Activated CD4-positive, alpha-beta T cell treated with anti-CD3 and anti-CD28 coated beads, Interleukin-2, amount 50 U/mL, for 24 hours (primary cell): ENCODE results near the gene TEPSIN.
A peak's percentile ranks its signal among the peaks of the same experiment; 100 is the strongest.

Experiments
- DNase-seq, 2 donors: peaks; one replicate each; pipeline ENCODE4 v3.0.0-alpha.2; 2020; ENCODE audit warnings: low read depth in 1 of 2, low spot score in 1 of 2

Gene TEPSIN

DNA sequence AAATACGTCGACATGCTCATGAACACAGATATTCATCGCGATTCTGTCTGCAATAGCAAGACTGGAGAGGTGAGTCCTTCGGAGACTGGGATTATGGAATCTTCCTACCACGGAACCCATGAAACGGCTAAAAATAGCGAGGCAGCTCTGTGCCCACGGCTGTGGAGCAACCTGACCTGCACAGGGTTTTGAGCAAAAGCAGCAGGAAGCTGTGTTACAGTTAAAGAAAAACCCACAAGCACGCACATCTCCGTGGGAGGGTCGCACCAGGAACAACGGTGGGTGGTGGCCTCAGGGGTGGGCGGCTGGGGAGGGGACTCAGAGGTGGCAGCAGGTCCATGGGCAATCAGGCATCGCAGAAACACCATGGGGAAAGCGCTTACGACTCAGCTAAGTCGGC, 31.4 kb upstream of the TEPSIN start:
- no peak for DNase-seq

DNA sequence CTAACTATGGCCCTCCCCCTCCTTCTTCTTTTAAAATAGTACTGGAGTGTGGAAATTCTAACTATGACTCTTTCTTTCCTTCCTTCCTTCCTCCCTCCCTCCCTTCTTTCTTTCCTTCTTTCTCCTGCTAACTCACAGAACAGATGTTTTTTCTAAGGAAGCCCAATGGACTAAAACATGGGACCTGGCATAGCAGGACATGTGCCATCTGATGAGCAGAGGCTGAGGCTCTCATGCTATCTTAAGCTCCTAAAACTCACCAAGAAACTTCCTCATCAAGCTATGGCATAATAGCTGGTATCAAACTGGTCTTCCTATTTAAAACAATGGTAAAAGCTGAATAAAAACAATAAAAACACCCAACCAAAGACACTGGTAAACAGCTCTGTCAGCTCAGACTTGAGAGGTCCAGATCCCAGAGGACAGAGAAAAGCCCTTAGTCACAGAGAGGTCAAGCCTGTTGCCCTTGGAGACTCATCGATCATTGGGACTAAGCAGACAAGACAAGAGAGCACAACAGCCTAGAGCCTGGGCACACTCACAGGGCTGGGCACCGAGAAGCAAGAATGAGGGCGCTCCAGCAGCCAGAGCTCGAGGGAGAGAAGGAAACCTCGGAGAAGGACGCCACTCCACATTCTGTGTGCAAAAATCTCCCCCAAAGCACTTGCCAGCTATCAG, 28.7 kb upstream of the TEPSIN start:
- no peak for DNase-seq

DNA sequence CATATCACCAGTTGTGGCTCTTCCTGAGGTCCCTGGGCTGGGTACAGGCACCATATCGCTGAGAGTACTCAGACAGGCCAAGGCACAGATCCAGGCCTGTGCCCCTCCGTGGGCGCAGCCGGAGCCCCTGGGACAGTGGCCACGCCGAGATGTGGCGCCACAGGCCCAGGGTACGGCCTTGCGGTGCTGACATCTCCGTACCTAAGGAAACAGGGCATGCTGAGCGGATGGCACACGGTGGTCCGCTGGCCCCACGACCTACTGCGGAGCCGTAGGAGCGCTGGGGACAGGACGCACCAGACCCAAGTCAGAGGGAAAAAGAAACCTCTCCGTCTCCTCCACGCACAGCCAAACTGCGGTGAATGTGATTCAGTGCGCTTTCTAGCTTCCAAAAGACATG, 26.7 kb upstream of the TEPSIN start:
- DNase-seq, result no peak

DNA sequence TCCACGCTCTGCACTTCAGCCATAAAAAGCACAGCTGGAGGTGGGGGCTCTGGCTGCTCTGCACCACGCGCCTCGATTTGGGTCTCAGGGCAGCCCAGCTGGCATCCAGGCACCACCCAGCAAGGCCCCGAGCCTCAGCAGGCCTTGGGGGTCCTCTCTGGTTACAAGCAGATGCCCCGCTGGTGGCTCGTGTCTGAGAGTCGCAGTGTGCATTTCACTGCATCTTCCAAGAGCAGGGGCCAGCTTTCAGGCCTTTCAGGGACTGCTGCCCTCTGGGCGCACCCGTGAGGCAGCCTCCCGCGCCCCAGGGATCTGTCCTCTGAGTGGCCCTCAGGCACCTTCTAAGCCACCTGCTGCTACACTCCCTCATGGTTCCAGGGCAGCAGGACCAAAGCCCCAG, 25.8 kb upstream of the TEPSIN start:
- no peak for DNase-seq

DNA sequence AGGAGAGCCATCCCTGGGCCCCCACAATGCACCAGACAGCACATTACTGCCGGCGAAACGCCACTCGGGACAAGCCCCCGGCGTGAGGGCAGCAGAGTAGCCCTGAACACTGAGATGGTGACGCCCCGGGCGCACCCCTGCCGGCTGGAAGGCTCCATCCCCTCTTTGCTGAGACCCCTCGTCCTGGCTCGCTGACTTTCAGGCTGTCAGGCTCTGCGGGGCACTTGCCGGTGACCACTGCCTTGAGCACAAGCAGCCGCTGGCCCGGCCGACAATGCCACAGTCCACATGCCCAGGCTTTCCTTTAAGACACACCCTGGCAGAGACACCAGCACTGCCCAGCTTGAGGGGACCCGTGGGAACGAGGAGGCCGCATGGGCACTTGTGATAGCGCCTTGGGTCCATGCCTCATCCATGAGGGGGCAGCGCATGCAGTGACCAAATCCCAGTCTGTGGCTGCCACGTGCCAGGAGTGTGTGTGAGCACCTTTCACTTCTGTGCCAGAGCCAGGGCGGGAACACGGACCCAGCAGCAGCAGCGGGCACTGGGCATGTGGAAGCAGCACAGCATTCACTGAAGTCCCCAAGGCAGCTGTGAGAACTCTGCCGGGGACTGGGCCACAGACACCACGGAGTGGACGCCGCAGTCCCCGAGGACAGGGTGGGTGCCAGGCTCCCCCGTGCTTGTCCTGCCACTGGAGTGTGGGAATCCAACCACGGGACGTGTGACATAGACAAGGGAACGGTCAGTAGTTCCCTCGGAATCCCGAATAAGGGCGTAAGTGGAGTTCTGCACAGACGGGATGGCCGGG, 24.7 kb upstream of the TEPSIN start:
- no peak for DNase-seq

DNA sequence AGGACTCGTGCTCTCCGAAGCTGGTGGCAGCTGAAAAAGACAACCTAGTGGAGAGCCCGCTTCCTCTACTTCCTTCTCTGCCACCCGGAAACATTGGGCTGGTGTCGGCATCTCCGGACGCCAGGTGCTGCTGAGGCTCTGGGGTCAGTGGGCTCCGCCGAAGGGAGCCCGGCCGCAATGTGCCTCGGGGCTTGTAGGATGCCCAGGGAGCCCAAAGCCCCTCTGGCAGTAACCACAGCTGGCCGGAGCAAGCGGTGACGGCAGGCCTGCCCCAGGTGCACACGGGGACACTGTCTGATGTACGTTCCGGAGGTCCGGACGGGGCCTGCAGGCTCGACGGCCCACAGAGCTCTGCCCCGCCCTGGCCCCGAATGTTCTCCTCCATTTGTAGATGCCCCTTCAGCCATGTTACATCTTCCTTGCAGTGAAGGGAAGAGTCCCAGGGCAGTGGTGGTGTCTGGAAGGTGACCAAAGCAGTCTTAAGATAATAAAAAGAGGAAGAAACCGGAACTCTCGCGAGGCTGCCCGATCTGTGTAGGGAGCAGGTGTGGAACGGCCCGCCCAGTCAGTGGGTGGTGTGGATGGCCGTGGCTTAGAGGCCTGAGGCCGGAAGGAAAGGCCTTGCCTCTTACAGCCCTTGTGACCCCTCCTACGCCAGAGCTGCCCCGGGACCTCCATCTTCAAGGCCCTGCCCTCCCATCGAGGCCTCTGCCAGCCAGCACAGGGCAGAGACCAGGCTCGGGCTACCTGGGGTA, 22.9 kb upstream of the TEPSIN start:
- DNase-seq, result no peak

DNA sequence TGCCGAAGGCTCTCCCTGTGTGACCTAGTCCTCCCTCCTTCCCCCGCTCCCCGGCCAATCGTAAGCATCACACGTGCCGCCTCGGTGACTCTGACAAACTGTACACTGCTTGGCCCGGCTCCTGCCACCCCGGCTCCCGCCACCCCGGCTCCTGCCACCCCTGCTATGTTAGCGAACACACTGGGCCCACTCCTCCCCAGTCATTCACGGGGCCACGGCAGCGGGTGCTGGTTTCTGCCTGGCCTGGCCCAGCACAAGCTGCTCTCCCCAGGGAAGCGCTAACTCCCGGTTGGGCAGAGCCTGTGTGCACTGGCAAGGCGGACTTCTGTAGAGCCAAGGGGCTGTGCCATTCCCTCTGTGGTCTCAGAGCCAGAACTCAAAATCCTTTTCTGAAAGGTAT, 22.2 kb upstream of the TEPSIN start:
- no peak for DNase-seq

DNA sequence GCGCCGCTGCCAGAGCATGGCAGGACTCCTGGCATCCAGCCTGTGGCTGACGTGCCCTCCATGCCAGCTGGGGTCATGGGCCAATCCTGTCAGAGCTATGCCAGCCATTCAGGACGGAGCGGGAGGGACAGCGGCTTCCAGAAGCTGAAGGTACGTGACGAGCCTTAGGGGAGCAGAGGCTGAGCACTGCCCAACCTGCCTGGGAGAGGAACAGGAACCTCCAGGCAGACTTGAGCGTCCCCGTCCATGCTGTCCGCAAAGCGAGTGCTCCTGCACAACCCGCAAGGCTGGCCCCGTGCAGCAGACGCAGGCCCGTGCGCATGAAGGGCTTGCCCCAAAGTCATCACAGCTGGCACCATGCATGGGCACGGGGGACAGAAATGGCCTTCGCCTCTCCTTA, 21.8 kb upstream of the TEPSIN start:
- no peak for DNase-seq

DNA sequence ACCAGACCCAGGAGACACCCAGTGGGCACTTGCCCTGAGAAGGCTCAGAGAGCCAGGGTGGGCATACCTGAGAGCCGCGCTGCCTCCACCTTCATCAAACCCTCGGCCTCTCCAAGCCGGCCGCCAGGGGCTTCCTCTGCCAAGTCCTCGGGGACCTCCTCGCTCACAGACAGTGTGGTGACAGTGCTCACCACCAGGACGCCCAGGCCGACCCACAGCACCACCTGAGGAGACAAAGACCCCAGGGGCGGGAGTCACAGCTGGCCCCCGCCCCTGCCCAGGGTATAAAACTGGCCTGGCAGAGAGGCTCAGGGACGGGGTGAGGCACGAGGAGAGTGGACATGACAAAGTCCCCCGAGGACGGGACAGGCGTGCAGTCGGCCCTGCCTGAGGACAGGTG, 21.3 kb upstream of the TEPSIN start:
- no peak for DNase-seq

DNA sequence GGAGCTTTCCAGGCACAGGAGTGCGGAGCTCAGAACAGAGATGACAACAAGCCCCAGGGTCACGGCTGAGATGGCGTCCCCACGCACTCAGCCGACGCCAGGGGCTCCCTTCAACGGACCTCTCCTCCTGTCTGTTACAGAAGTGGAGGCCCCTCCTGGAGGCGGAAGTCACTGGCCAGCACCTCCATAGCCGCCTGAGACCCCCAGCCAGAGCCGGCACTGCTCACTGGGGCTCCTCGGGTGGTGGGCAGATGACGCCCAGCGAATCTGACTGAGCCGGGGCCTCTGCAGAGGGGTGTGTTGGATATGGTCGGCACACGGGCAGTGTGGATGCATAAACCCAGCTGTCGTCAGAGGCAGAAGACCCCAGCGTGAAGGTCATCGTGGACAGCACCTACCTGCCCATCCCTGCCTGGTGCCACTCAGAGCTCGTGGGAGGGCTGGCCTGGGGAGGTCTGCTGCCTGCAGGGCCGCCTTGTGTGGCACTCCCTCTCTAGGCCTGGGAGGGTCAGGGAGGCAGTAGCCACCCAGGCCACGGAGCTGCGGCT, 20.3 kb upstream of the TEPSIN start:
- no peak for DNase-seq

DNA sequence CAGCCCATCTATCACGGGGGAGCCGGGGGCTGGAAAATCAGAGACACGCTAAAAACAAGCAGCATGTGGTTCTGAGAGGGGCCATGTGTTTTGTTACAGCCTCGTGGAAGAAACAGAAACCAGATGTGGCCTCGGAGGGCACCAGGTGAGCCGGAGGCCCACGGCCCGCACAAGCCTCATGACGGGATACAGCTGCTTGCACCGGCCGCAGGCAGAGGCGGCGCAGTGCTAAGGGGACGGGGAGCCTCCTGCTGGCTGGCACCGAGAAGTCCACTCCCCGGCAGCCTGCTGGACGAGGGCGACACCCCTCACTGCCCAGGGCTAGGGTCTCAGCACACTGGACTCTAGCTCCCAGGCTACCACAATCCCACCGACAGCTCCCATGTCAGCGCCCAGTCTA, 19.4 kb upstream of the TEPSIN start:
- no peak for DNase-seq

DNA sequence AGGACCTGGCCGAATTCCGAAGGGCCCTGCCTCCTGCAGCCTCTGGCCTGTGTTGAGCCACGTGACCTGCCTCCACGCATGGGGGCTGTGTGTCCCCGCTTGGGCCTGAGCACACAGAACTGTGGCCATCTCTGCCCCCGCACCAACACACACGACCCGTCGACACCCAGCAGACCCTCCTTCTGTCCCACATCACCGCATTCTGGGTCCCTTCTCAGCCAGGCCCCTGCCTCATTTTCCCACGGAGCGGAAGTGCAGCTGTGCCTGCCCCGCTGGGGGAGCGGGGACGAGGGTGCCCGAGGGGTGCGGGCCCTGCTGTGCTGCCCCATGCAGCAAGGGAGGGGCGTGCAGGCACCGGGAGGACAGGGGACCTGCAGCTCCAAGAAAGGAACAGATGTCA, 18.7 kb upstream of the TEPSIN start:
- DNase-seq, result no peak

DNA sequence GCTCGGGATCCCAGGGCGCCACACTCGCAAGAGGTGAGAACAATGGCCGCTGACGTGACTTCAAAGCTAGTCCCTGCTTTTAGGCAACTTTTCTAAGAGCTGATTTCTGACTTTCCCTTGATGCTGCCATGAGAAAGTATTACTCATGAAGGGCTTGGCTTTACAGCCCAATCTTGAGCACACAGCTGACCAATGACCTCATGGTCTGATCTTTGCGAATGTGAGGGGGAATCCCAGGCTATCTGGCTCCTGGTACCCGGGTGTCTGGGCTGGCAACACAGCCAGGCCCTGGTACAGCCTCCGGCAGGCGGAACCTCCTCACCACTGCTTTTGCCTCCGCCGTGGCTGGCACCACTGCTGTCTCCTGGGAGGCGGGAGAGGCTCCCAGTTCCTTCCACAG, 17.8 kb upstream of the TEPSIN start:
- no peak for DNase-seq

DNA sequence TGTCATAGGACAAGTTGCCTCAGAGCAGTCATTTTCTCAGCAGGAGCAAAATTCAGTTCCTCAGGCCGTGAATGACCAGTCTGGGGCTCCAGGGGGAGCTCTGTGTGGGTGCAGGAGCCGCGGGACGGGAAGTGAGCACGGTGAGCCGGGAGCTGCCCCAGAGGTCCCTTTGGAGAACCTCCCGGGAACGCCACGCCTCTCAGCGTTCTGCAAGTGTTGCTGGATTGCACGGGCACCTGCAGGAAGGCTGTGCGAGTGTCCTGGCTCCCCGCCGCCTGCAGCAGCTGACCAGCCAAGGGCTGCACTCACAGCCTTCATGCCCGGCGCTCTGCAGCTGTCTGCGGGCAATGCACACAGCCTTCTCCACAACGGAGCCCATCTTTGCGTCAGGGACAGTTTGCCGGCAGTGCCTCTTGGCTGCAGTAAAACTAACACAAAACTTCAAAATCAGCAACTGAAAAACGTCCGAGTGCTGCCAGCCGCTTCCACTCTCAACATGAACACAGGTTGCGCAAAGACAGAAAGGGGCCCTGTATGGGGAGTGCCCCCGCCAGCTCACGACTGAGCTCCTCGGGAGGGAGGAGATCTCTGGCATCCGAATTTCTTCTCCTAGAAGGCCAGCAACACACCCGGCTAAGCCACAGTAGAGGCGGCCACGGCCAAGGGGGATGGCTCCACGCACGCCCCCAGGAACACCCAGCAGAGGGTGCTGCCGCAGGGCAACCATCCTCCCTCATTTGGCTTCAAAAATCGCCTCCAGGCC, 16.3 kb upstream of the TEPSIN start:
- no peak for DNase-seq

DNA sequence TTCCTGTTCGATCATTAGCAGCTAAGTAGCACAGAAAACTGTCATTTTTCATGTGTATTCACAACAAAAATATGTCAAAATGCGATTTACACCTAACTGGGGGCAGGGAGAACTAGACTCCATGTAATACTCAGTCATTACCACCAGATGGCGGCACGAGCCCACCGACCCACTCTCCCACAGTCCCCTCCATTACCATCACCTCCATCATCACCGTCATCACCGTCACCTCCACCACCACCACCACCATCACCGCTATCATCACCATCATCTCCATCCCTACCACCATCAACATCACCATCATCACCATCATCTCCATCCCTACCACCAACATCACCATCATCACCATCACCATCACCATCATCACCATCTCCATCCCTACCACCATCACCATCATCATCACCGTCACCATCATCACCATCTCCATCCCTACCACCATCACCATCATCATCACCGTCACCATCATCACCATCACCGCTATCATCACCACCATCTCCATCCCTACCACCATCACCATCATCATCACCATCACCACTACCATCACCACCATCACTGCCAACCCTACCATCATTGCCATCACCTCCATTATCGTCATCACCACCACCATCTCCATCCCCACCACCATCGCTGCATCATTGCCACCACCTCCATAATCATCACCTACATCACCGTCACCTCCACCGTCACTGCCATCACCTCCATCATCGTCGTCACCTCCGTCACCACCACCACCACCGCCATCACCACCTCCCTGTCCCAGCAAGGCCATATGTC, 14.7 kb upstream of the TEPSIN start:
- peak; percentile 40 to 42 for DNase-seq

DNA sequence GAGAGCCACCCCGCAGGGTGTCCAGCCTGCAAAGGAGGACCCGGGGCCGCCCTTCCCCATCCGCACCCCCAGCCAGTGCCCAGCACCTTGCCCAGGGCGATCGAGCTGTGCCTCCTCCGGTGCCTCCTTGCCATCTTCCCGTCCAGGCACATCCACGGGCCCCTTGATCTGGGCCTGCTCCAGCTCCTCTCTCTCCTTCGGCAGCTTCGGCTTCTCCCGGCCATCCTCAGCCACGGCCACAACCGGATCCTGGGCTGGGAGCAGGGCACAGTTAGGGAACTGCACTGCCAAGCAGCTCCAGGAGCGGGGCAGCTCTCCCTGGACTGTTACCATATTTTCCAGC, 14.1 kb upstream of the TEPSIN start:
- DNase-seq, result no peak

DNA sequence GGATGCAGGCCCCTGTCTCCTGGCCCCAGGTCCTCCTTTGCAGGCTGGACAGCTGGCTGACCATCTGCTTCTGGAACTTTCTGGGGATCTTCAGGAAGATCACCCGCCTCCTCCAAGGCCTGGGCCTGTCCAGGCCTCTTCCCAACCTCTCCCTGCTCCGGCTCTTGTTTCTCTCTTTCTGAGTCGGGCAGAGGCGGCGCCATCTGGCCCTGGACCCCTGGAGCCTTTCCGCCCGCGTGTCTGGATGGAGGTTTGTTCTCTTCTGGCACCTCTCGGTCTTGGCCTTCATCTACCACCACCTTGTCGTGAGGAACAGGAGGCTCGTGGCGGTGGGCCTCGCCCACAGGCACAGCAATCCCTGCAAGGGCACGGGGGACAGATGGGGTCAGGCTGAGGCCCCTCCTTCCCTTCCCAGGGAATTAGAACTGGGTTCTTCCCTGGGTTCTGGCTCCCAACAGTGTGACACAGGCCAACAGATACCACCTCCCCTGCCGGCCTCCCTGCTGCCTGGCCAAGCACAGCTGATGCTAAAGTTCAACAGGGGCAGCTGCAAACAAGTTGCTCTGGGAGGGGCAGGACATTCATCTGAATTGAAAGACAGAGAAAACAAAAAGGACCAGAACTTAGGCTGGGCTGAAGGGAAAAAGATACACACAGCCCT, 13.6 kb upstream of the TEPSIN start:
- DNase-seq, result no peak

DNA sequence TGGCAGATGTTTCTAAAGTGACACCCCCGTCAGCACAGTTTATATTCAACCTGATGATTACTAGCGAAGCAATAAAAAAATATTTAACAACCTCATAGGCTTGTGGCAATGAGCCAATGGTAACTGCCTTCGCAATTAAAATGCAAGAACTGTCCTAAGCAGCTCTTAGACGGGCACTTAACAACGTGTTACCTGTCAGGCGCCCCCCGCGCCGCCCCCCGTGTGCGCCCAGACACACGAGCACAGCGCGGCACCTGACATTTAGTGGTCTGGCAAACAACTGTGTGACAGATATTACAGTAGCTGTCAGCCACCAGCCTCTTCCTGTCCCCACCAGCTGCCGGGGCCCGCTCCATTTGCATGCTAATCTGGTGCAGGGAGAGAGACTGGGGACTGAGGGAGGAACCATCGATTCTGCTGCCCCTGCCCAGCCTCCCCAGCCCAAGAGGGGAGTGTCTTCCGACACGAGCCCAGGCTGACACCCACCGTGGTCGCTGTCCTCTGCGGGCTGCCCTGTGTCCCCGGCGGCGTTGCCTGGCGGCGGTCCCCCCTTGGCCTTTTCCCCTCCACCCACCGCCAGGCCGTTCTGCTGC, 12.9 kb upstream of the TEPSIN start:
- no peak for DNase-seq

DNA sequence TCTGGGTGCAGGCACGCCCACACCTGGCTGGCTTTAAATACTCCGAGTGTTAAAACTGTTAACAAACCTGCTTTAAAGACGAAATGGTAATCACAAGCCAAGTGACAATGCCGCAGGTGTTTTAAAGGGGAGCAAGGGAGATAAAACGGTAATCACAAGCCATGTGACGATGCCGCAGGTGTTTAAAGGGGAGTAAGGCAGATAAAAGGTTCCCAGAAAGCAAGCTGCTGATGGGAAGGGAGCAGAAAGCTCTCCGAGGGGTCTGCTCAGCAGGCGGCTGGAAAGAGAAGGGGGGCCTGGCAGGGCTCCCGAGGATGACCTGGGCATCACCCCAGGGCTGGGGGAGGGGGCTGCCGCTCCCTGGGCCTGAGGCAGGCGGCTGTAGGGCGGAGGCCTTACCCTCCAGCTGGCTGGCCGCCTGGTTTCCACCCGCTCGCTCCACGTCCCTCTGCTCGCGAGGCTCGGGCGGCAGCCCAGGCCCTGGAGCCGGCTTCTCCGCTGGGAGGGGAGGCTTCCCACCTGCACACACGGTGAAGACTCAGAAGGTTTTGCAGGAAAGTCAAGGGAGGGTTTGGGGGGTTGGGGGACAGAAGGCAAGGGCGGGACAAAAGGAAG, 12.3 kb upstream of the TEPSIN start:
- no peak for DNase-seq
